ENCODE measurements around the gene ACSL1.

Gene ACSL1

GRCh38 chr4:184810720-184811119, 15.0 kb downstream of the ACSL1 start:
- DNase-seq = peak; percentile 7 to 27

- no peak for DNase-seq
Observed at GRCh38 chr4:184808713-184809050, 17.1 kb downstream of the ACSL1 start.

DNA sequence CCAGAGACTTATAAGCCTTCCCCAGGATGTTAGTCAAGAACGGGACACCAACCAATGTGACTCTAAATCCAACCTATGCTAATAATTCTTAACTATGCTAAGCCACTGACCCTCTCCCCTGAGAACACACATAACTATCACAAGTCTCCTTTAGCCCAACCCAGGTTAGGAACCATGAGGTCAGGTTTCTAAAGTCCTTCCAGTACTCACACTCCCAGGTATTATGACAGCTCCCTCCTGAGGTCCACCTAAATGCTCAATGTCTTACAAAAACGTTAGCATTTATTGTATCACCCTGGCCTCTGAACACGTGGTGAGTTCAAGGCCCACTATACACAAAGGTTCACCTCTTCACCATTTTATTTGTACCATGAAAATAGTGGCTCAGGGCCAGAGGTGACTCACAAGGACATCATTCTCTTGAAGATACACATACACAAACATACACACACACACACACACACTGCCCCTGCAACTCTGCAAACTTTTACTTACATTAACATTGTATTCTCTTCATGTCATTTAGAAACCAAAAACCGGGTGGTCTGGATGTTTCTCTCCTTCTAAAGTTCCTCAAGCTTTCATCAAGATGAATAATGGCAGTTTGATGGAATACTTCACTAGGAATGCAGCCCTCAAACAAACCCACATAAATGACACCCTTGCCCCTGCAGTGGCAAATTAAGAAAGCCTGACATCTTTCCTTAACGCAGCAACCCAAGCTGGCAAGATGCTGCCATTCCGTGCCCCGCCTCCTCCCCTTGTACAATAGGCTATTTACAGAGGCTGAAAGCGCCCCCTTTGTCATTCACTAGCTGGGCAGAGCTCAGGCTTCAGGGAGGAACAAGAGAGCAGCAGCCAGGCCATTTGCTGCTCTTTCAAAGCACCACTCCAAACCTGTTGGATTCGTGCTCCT, 17.7 kb downstream of the ACSL1 start:
- DNase-seq = no peak

GRCh38 chr4:184807256-184807655, 18.5 kb downstream of the ACSL1 start:
- no peak for DNase-seq

- DNase-seq = no peak
Observed at GRCh38 chr4:184806711-184807110, 19.1 kb downstream of the ACSL1 start.

- no peak for DNase-seq
Observed at GRCh38 chr4:184806229-184806550, 19.6 kb downstream of the ACSL1 start.

DNA sequence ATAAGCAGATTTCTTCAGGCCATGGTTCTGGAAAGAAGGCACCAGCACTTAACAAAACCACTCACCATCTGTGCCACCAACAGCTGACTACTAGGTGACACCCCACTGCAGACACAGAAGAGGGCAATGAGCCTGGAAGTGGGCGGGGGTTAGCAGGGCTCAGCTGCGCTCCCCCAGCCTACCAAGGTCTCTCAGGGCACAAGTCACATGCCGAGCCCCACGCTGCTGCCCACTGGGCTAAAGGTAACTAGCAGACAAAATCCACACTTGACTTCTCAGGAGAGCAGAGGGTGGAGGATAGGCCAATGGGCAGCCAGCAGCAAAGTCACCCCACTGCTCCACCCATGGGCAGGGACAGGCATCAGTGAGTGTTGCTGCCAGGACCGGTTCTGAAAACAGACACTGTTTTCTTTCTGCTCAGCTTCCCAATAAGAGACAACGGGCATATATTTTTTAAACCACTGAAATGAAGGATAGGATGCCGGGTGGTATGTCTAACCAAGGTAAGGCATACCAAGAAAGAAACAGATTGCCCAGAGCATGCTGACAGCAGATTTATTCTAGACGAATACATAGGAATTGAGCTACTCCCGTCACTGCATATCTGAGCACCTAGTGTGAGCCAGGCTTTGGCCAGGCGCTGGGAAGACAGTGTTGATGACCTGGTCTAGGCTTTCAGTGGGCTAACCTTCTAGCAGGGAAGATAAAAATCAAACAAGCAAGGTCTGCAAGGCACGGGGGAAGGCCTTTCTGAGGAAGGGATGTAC, 20.1 kb downstream of the ACSL1 start:
- no peak for DNase-seq

- DNase-seq = no peak
Observed at GRCh38 chr4:184804621-184805020, 21.1 kb downstream of the ACSL1 start.

DNA sequence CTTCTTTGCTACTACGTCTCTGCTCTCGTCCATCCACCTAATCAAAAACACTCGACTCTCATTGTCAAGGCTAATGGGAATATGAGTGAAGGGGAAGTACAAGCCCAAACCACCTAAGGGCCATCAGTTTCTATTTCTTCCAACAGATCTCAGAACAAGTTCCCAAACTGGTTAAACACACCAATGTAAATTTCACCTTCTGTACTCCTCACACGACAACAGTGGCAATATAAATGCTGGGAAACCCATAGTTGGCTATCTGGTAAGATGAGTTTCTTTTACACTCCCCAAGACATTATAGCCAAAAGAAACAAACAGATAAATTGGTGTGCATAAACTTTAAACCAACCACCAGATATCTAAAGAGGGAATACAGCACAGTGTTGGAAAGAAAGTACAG, 21.9 kb downstream of the ACSL1 start:
- no peak for DNase-seq

GRCh38 chr4:184803133-184803532, 22.6 kb downstream of the ACSL1 start:
- no peak for DNase-seq

DNA sequence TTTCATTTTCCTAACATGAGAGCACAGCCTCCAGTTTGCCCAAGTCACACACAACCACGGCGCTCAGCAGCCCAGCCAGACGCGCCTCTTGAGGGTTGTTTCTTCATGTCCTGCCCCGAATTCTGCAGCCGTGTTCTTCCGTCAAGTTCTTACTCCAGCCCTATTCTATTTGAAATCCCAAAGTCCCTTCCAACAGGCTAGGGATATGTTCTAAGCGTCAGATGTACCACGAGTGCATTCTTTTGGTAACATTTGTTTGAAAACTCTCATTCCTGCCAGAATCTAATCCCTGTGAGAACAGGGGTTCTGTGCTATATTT, 23.1 kb downstream of the ACSL1 start:
- no peak for DNase-seq

GRCh38 chr4:184801781-184802696, 23.7 kb downstream of the ACSL1 start:
- DNase-seq = no peak

GRCh38 chr4:184798504-184798903, 27.3 kb downstream of the ACSL1 start:
- DNase-seq = no peak

DNA sequence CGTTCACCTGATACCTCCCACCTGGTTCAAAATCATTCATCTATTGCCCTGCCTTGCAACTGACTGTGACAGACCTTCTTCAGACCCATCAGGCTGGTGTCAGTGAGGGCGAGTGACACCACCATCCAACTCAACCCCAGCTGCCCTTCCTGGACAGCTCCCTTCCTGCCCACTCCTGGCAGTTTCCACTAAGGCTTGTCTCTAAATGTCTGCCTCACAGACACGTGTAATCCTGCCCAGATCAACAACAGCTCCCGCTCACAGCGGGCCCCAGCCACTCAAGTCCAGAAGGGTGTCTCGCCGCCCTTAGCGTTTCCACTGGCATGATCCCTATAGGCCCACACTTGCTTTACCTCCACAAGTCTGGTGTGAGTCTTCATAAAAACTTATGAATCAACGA, 28.9 kb downstream of the ACSL1 start:
- DNase-seq = no peak

GRCh38 chr4:184795214-184795844, 30.4 kb downstream of the ACSL1 start:
- DNase-seq = no peak

DNA sequence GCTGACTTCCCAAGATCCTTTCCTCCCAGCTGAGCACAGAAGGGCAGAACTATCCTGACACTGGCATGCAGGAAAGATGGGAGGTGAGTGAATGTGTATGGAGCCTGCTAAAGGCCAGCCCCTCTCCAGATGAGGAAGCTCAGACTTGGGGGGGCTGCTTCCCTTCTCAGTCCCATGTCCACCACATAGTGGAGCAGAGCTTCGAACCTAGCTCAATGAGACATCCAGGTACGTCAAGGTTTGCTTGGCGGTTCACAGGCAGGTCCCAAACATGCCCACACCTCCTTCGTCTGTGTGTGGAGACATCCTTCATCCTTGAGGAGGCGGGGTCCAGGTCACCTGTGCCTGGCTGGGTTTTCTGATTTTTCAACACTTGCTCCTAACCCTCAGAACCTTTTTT, 31.3 kb downstream of the ACSL1 start:
- DNase-seq = no peak

- no peak for DNase-seq
Observed at GRCh38 chr4:184793735-184794355, 31.9 kb downstream of the ACSL1 start.

DNA sequence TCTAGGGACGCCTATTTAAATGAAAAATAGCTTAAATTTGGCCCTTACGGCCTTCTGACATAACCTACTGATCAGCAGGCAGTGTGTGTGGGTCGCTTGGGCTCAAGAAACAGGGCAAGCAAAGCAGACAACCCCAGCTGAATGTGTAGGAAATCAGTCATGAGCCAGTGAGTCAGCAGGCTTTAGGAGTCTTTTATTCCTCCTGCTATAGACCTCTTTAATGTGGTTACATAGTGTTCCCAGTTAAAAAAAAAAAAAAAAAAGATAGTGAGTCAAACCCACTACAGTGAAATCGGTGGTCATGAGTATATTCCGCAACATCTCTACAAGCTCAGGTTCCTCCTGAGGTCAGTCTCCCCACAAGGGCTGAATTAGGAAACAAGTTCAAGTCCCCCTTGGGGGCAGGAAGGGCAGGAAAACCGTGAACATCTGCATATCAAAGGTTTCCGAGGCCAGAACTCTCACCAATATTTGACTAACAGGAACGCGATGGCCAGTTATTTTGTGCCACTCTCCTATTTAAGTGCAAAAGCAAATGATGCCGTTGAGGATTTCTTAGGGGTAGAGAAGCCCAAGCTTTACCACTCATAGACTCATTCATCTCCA, 32.7 kb downstream of the ACSL1 start:
- peak; percentile 82 to 89 for DNase-seq

DNA sequence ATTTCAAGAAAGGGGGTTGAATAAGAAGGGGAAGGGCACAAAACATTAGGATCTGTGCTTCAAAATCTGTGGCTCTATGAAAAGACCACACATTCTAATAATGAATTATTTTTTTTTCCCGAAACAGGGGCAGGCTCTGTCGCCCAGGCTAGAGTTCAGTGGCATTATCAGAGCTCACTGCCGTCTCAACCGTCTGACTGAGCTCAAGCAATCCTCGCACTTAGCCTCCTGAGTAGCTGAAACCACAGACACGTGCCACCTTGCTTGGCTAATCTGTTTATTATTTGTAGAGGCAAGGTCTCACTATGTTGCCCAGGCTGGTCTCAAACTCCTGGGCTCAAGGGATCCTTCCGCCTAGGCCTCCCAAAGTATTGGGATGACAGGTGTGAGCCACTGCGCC, 33.4 kb downstream of the ACSL1 start:
- no peak for DNase-seq

DNA sequence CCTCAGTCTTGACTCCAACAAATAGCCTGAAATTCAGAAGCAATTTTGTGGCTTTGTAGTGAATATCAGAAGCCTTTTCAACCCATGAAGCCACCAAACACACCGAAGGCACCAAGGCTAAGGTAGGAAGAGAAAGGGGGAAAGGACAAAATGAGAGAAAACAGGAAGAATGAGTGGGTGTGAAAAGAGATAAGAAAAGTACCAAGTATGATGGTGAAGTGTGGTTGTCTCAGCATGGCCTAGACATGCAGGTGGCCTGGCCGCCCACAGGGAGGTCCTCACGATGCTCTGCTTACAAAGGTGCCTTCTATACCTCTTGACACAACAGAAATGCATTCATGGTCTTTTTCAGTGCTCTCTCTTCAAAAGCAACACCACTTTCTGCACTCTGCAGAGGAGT, 34.9 kb downstream of the ACSL1 start:
- DNase-seq = no peak

GRCh38 chr4:184787766-184788503, 37.8 kb downstream of the ACSL1 start:
- no peak for DNase-seq
